HG03558 (cell line): Measurements from ENCODE around the gene PDGFD.
A peak's percentile ranks its signal among the peaks of the same experiment; 100 is the strongest.

Source experiments
- ATAC-seq: cut with Tn5 transposase; IDR thresholded peaks from one replicate; pipeline ENCODE4 v1.9.1; 2021; ENCODE audit warnings: moderate number of reproducible peaks; ENCODE audit not compliant: unreplicated experiment; ENCODE audit errors: extremely low read depth

PDGFD gene

DNA sequence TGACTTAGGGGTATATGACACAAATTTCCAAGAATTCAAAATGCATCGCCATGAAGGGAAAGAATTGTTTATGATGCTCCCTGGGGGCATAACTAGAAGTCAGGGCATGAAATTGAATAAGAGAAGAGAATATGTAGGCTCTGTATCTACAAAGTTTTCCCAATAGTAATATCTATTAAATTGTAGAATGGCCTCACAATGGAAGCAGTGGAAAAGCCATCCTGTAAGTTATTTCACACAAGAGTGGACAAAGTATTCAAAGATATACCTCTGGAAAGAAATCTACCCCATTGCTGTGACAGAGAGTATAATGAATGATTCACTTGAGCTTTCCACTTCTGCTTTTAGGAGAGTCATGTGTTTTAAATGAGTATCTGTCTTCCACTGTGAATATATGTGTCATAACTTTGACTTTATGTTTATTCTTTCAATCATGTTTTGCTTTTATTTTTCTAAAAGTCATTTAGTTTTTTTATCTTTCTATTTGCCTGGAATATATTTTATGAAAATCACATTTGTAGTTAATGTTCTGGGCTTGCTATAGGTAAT is 193.2 kb downstream of the PDGFD start:
- peak; percentile 97 for ATAC-seq

DNA sequence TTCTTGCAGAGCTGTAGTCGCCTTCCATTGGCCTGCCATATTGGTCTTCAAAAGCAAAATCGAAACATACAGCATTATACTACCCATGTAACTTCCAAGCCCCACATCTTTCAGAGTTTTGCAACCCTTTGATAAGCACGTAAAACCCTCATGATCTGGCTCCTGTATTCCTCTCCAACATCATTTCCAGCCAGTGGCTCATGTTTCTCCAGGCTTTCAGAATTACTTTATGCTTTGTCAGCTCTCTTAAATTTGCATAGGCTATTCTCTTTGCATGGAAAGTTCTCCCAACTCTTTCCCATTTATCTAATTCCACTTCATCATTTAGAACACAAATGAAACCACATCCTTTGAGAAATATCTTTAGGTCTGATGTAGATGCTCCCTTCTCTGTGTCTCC is 195.3 kb downstream of the PDGFD start:
- ATAC-seq: no peak

GRCh38 chr11:103967985-103968384 is 196.0 kb downstream of the PDGFD start:
- no peak for ATAC-seq

- no peak for ATAC-seq
Measured at GRCh38 chr11:103964390-103964789, 199.6 kb downstream of the PDGFD start.

DNA sequence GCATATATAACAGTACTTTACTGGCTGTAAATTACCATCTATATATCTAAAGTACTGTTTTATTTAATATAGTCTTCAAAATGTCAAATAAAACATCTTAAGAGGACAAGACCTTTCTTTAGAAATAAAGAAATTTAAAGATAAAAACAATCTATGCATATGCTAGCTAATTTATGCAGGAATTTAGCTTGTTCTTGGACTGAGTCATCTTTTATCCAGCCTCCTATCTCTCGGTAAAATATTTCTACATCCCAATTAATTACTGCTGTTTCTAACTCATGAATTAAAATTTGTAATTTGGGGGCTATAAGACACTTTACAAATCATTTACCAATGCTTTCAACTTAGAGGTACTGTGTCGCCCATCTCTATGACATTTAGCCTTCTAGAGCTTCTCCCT is 200.3 kb downstream of the PDGFD start:
- no peak for ATAC-seq

- ATAC-seq: no peak
Measured at GRCh38 chr11:103961010-103961409, 202.9 kb downstream of the PDGFD start.

DNA sequence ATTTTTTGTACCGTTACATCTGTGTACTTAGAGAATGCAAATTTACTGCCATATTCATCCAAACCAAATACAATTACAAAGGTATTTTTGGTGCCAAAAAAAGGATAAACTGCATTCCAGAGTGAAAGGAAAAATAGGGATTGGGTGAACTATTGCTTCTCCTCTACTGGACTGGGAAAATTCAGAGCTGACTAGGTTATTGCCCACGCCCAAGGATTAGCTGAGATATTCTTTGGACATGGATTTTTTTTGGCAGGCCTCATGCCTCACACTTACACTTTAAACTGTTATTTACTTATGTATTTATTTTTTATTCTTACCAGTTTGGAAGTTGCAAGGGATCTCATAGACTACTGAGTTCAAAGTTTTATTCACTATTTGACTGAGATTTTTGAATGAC is 203.8 kb downstream of the PDGFD start:
- no peak for ATAC-seq

DNA sequence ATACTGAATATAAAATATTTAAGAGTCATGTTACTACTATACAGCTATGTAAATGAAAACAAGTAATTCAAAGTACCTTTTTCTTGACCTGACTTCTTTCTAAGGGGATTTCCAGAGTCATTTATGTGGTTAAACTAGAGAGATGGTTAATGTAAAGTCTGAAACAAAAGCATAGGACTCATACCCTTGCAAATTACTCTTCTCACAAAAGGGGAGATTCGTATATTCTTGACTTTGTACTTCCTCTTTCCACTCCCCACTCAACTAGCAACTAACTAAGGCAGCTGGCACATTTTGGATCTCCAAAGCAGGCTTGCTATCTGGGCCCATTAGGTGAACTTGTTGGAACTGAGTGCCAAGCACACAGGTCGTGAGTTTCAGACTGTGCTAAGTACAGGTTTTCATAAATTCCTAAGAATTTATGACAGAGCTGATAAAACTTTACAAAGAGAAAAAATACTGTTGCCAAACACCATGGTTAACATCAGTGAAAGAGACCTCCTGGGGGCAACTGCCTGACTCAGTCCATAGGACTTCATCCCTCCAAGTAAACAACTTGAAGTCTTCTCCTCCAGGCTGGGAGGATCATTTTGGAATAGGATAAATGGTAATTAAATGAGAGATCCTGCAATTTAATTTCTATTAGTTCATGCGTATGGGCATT is 204.5 kb downstream of the PDGFD start:
- ATAC-seq: peak; percentile 98

DNA sequence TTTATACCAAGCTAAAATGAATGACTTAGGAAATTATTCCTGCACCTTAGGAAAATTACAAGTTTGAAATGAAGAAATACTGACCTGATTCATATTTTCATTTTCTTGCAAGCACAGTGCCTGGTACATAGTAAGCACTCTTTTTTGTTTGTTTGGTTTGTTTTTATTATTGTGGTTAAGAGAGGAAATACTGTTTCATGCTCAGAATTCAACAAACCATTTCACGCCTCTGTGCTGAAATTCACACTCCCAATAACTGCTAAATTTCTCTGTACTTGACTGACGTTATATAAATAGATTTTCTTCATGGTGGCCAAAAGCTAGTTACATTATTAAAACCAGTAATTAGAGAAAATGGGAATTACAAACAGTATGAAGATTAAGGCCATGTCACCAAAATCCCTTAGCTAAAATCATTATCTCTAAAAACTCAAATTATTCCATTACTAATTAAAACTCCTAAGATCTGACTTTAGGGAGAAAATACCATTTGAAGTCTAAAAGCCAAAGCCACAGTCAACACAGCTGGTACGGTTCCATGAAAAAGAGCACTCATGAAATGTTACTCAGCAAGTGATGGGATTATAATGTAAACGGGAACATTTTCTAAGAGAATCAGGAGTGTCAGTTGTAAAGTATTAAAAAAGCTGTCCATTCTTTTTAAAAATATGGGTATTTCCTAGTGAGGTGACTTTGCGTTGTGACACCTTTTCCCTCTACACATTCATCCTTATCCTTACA is 205.3 kb downstream of the PDGFD start:
- ATAC-seq: no peak

DNA sequence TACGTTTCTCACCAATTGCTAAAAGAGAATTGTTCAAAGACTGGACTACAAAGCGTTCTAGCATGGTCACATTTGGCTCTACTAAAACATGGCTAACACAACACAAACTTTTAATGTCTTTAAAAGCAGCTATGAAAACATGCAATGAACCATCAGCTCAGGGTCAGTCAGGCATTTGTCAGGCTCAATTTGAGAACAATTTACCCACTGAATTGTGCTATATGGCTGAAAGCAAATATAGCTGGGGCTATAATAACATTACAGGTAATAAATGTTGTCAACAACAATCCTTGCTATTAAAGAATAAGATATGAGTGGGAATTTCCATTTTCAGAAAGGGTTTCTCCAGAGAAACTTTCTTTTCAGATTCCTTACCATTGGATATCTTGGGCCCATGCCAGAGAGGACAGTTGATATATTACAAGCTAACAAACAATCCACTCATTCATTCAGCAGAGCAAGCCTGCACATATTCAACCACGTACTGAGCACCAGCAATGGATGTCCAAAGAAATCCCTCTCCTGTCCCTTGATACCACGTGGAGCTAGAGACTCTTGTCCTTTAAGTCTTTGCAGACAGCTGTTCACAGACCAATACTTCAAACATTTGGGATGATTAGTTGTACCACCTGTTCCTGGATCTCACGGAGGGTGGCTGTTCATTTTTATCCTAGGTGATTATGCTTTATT is 210.0 kb downstream of the PDGFD start:
- no peak for ATAC-seq

- no peak for ATAC-seq
Measured at GRCh38 chr11:103949781-103950180, 214.2 kb downstream of the PDGFD start.

- ATAC-seq: no peak
Measured at GRCh38 chr11:103948187-103948763, 215.7 kb downstream of the PDGFD start.

- ATAC-seq: no peak
Measured at GRCh38 chr11:103947546-103947919, 216.4 kb downstream of the PDGFD start.

DNA sequence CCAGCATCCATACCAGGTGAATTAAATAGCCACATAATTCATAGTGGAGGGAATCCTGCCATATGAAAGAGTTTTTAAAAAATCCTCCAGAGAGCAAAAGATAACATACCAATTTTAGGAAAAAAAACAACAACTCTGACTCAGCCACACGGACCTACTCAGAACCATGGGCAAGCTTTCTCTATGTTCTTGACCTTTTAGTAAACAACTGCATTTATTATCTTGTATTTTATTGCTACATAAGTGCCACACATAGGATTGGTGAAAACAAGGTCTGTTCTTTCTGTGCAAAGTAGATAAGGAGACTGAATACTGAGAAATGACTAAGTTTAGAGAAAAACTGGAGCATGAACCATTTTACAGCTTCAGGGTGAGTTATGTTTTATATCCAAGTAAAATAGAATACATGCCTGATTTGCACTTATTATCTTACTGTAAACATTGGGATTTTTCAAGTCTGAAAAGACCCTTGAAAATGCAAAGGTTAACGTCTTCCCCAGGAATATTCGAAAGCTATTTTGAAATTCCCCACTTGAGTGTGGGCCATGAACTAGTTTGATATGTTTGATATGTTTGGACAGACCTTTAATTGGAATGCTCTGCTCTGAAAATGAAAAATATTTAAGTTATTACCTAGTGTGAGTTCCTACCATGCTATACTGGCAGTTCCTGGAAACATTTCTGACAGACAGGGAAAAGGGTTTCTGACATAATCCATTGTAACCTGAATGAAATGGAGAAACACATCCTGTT is 217.0 kb downstream of the PDGFD start:
- ATAC-seq: no peak

DNA sequence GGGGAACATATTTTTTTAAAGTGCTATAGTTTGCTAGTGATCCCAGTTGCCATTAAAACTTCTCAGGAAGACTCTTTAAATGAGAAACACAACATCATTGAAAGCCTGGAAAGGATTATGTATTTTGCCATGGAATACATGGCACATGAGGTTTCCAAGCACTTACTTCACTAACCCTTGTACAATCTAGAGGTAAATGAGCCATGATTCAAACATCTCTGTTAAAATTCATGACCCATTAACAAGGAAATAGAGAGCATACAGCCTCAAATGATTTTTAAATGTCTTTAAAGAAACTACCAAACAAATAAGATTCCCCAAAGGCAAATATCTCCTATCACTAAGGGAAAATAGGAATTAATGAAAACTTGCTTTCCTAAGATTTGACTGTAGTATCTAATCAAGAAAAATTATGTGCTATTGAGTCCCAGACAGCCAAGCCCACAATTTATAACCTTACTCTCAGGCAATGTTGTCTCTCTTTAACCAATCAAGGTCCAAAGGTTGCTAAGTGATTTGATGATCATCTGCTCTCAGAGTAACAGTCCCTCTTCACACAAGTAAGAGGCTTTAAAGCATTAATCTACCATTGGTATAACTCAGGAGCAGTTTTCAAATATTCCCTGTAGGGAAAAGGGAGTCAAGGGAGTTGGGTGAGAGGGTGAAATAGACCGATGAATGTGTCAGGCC is 219.6 kb downstream of the PDGFD start:
- no peak for ATAC-seq

DNA sequence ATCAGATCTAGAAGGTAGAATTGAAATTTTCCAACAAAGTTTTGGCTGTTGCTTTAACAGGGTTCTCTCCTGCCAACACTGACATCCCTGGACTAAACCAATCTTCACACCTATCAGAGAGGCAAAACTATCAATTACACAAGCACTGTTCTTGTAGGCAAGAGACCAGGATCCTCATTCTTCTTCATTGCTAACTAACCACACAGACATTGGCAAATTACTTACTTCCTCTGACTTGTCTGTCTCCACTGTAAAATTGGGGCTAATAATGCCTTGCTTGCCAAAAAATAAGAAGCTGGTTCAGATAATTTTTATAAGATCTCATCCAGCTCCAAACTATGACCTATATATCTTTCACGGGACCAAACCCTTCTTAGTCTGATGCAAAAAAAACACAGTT is 221.3 kb downstream of the PDGFD start:
- ATAC-seq: no peak

- no peak for ATAC-seq
Measured at GRCh38 chr11:103940551-103940950, 223.4 kb downstream of the PDGFD start.

GRCh38 chr11:103939694-103940093 is 224.3 kb downstream of the PDGFD start:
- ATAC-seq: no peak

DNA sequence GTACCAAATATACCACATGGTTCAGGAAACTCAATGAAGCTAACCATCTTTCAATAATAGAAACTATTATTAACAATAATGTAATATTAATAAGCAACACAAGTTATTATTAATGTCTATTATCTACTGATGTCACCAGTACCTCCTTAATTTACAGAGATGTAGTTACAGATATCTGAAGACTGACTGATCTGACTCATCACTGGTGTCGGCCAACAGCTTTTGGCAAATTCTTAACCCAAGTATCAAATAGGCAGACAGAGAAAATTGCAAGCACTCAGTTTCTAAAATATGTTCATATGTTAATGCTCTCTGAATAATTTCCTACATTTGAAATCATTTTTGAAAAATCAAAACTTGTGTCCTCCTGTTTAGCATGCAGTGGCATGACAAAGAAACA is 227.9 kb downstream of the PDGFD start:
- ATAC-seq: no peak

DNA sequence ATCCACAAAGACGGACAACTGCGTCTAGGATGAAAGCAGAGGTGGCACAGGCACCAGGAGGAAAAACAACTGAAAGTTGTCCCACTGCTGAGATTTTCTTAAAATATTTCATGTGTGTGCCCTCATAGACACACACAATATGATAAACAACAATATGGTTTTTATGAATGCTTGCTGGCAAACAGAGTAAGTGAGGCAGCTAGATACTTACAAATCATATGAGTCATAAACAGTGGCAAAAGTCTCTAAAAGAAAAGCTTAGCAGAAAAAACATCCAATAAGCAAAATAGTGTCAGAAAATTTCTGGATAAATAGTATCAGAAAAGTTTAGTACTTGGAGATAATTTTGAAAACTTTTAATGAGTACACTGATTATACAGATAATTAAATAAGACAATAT is 228.7 kb downstream of the PDGFD start:
- no peak for ATAC-seq
